ENCODE data around the gene RNU6-9. TPM values are rescaled to one million over a fixed set of nuclear protein-coding genes. Genes with fewer than 3 reads are reported as not detected.
"Not testable (repeated sequence)": the region's sequence is repeated elsewhere in the genome, so short reads cannot be mapped to it uniquely, and the experiment has no call there.

The RNU6-9 gene
- total RNA-seq, 3 donors from 2014 or later, result not detected

GRCh38 chr19:869245-870177, 23.8 kb upstream of the RNU6-9 start:
- H3K27me3 Mint-ChIP-seq (ENCODE audit: low read depth), result no peaks in the 10 kb centered on the region
- H3K4me1 Mint-ChIP-seq (ENCODE audit: low read depth), result peaks cover 12% of the 10 kb centered on the region
- H3K9me3 Mint-ChIP-seq, result no peaks in the 10 kb centered on the region
- no peak for ATAC-seq
- no peak overlapping the region for H3K4me3 Mint-ChIP-seq
- DNase-seq, result no peak
- H3K36me3 Mint-ChIP-seq (ENCODE audit: insufficient read depth), result peaks cover 13% of the 10 kb centered on the region

GRCh38 chr19:870314-870713, 23.0 kb upstream of the RNU6-9 start:
- H3K27me3 Mint-ChIP-seq (ENCODE audit: low read depth), result no peaks in the 10 kb centered on the region
- H3K9me3 Mint-ChIP-seq, result no peaks in the 10 kb centered on the region
- peaks cover 13% of the 10 kb centered on the region for H3K36me3 Mint-ChIP-seq (ENCODE audit: insufficient read depth)
- H3K4me3 Mint-ChIP-seq, result no peak overlapping the region
- H3K4me1 Mint-ChIP-seq (ENCODE audit: low read depth), result peaks cover 12% of the 10 kb centered on the region
- DNase-seq (no peak), ATAC-seq (no peak)

- DNase-seq (no peak), ATAC-seq (no peak)
- Mint-ChIP-seq H3K4me3 (no peak overlapping the region), H3K27me3 (ENCODE audit: low read depth) (no peaks in the 10 kb centered on the region), H3K4me1 (ENCODE audit: low read depth) (peaks cover 12% of the 10 kb centered on the region), H3K9me3 (no peaks in the 10 kb centered on the region), H3K36me3 (ENCODE audit: insufficient read depth) (peaks cover 13% of the 10 kb centered on the region)
These were observed 22.3 kb upstream of the RNU6-9 start for GRCh38 chr19:870963-871401.

- Mint-ChIP-seq H3K4me1 (ENCODE audit: low read depth) (peaks cover 12% of the 10 kb centered on the region), H3K36me3 (ENCODE audit: insufficient read depth) (peaks cover 13% of the 10 kb centered on the region), H3K27me3 (ENCODE audit: low read depth) (no peaks in the 10 kb centered on the region), H3K4me3 (no peak overlapping the region), H3K9me3 (no peaks in the 10 kb centered on the region)
- DNase-seq, result no peak
- peak in 1 of 2 donors; percentile 20 for ATAC-seq
These were observed 21.6 kb upstream of the RNU6-9 start for GRCh38 chr19:871446-872265.

GRCh38 chr19:872266-872951, 20.9 kb upstream of the RNU6-9 start:
- ATAC-seq, result peak; percentile 77 to 78
- no peaks in the 10 kb centered on the region for H3K9me3 Mint-ChIP-seq
- peaks cover 12% of the 10 kb centered on the region for H3K4me1 Mint-ChIP-seq (ENCODE audit: low read depth)
- H3K36me3 Mint-ChIP-seq (ENCODE audit: insufficient read depth), result peaks cover 13% of the 10 kb centered on the region
- peak; percentile 60 for DNase-seq
- peak overlapping the region; percentile 64 for H3K4me3 Mint-ChIP-seq
- no peaks in the 10 kb centered on the region for H3K27me3 Mint-ChIP-seq (ENCODE audit: low read depth)

GRCh38 chr19:873084-873483, 20.2 kb upstream of the RNU6-9 start:
- peaks cover 12% of the 10 kb centered on the region for H3K4me1 Mint-ChIP-seq (ENCODE audit: low read depth)
- no peak overlapping the region for H3K4me3 Mint-ChIP-seq
- ATAC-seq, result peak; percentile 64 to 81
- peak; percentile 52 for DNase-seq
- no peaks in the 10 kb centered on the region for H3K9me3 Mint-ChIP-seq
- no peaks in the 10 kb centered on the region for H3K27me3 Mint-ChIP-seq (ENCODE audit: low read depth)
- peaks cover 13% of the 10 kb centered on the region for H3K36me3 Mint-ChIP-seq (ENCODE audit: insufficient read depth)

GRCh38 chr19:873561-874041, 19.7 kb upstream of the RNU6-9 start:
- peaks cover 12% of the 10 kb centered on the region for H3K4me1 Mint-ChIP-seq (ENCODE audit: low read depth)
- DNase-seq (no peak), ATAC-seq (no peak)
- peaks cover 11% of the 10 kb centered on the region for H3K36me3 Mint-ChIP-seq (ENCODE audit: insufficient read depth)
- H3K27me3 Mint-ChIP-seq (ENCODE audit: low read depth), result no peaks in the 10 kb centered on the region
- no peak overlapping the region for H3K4me3 Mint-ChIP-seq
- H3K9me3 Mint-ChIP-seq, result no peaks in the 10 kb centered on the region

- Mint-ChIP-seq H3K36me3 (ENCODE audit: insufficient read depth) (peaks cover 3% of the 10 kb centered on the region), H3K4me3 (no peak overlapping the region), H3K4me1 (ENCODE audit: low read depth) (peaks cover 10% of the 10 kb centered on the region), H3K27me3 (ENCODE audit: low read depth) (no peaks in the 10 kb centered on the region), H3K9me3 (no peaks in the 10 kb centered on the region)
- DNase-seq (no peak), ATAC-seq (no peak)
These were observed 17.9 kb upstream of the RNU6-9 start for GRCh38 chr19:875265-875879.

GRCh38 chr19:876089-876488, 17.2 kb upstream of the RNU6-9 start:
- H3K36me3 Mint-ChIP-seq (ENCODE audit: insufficient read depth), result peaks cover 2% of the 10 kb centered on the region

GRCh38 chr19:876780-877314, 16.4 kb upstream of the RNU6-9 start:
- Mint-ChIP-seq H3K9me3 (no peaks in the 10 kb centered on the region), H3K27me3 (ENCODE audit: low read depth) (no peaks in the 10 kb centered on the region), H3K4me1 (ENCODE audit: low read depth) (peaks cover 8% of the 10 kb centered on the region), H3K4me3 (no peak overlapping the region), H3K36me3 (ENCODE audit: insufficient read depth) (no peaks in the 10 kb centered on the region)
- DNase-seq (no peak), ATAC-seq (no peak)

More at GRCh38 chr19:876089-876488, 17.2 kb upstream of the RNU6-9 start:
- Mint-ChIP-seq H3K4me1 (ENCODE audit: low read depth) (peaks cover 10% of the 10 kb centered on the region), H3K27me3 (ENCODE audit: low read depth) (no peaks in the 10 kb centered on the region), H3K9me3 (no peaks in the 10 kb centered on the region), H3K4me3 (no peak overlapping the region)
- no peak for ATAC-seq
- DNase-seq, result no peak

GRCh38 chr19:877992-878660, 15.2 kb upstream of the RNU6-9 start:
- H3K27me3 Mint-ChIP-seq (ENCODE audit: low read depth); ATAC-seq; H3K4me1 Mint-ChIP-seq (ENCODE audit: low read depth); DNase-seq; H3K36me3 Mint-ChIP-seq (ENCODE audit: insufficient read depth); H3K4me3 Mint-ChIP-seq; H3K9me3 Mint-ChIP-seq: not testable (repeated sequence)

GRCh38 chr19:878751-879561, 14.3 kb upstream of the RNU6-9 start:
- not testable (repeated sequence) for H3K4me3 Mint-ChIP-seq; H3K27me3 Mint-ChIP-seq (ENCODE audit: low read depth); H3K36me3 Mint-ChIP-seq (ENCODE audit: insufficient read depth); H3K9me3 Mint-ChIP-seq; H3K4me1 Mint-ChIP-seq (ENCODE audit: low read depth); ATAC-seq; DNase-seq
